B cell (primary cell): Measurements from ENCODE around the gene ZNF25. TPM values are rescaled to one million over a fixed set of nuclear protein-coding genes. Genes with fewer than 3 reads are reported as not detected.

Experiments used
- ATAC-seq: fragments of 200-7000 bp; cut with Tn5 transposase; one replicate; pipeline ENCODE4 v1.10.0; 2021; ENCODE audit warnings: low read depth, mild to moderate bottlenecking, moderate number of reproducible peaks, moderate library complexity
- CTCF ChIA-PET: fragments of 350-600 bp; sonication (Branson Sonifier 250); formaldehyde crosslinking; loops from one replicate; lab custom pipeline; 2021; ENCODE audit warnings: antibody characterized with exemption, inconsistent platforms; lab: Charles Lee
- POLR2A ChIA-PET: fragments of 350-600 bp; sonication (Branson Sonifier 250); formaldehyde crosslinking; loops from one replicate; lab custom pipeline; 2021; ENCODE audit warnings: antibody characterized with exemption; lab: Charles Lee
- DNase-seq: peaks from one replicate; pipeline ENCODE4 v3.0.0; 2013
- H2AFZ ChIP-seq: 2 replicates; pipeline ENCODE4 v1.6.1; 2012; ENCODE audit warnings: mild to moderate bottlenecking, low read depth, low read length; ENCODE audit not compliant: insufficient read depth, poor library complexity, severe bottlenecking
- H3K27ac ChIP-seq, 2 donors: 1 replicate in 1 of 2; 2 replicates in 1 of 2; pipeline ENCODE4 v1.5.1; 2012 to 2013; ENCODE audit warnings: low read length in 2 of 2, mild to moderate bottlenecking in 2 of 2, moderate library complexity in 1 of 2
- H3K27me3 ChIP-seq, 4 experiments: fragments of 200-600 bp in 1 of 4; sonication (generic) in 1 of 4; replicated peaks in 1 of 4; 1 replicate in 2 of 4; 2 replicates in 2 of 4; pipeline versions ENCODE4 v1.6.1 to v1.7.0; 2013 to 2016; ENCODE audit warnings: low read length in 3 of 4, mild to moderate bottlenecking in 2 of 4, mixed read lengths in 1 of 4, moderate library complexity in 1 of 4; ENCODE audit not compliant: insufficient read depth in 4 of 4, control insufficient read depth in 3 of 4; ENCODE audit errors: control extremely low read depth in 1 of 4
- H3K36me3 ChIP-seq, 2 experiments: replicated peaks in 1 of 2; 1 replicate in 1 of 2; 2 replicates in 1 of 2; pipeline versions ENCODE4 v1.6.1 to v1.7.1; 2013; ENCODE audit warnings: low read length in 1 of 2; ENCODE audit not compliant: insufficient read depth in 2 of 2, control insufficient read depth in 1 of 2; ENCODE audit errors: control extremely low read depth in 1 of 2, extremely low read depth in 1 of 2
- H3K4me1 ChIP-seq, 2 donors: fragments of 200-600 bp in 1 of 2; sonication (generic) in 1 of 2; 1 replicate in 1 of 2; 2 replicates in 1 of 2; pipeline versions ENCODE4 v1.5.1 to v1.6.1; 2013 to 2017; ENCODE audit warnings: low read length in 2 of 2; ENCODE audit not compliant: control insufficient read depth in 2 of 2, insufficient read depth in 2 of 2
- H3K4me2 ChIP-seq: replicated peaks from 2 replicates; pipeline ENCODE3; 2012; ENCODE audit warnings: mild to moderate bottlenecking, low read depth, low read length; ENCODE audit not compliant: poor library complexity, severe bottlenecking
- H3K4me3 ChIP-seq, 5 experiments: fragments of 200-600 bp in 1 of 5; sonication (generic) in 1 of 5; 1 replicate in 3 of 5; 2 replicates in 2 of 5; pipeline versions ENCODE4 v1.5.1 to v1.7.0; 2011 to 2016; ENCODE audit warnings: low read length in 4 of 5, mild to moderate bottlenecking in 4 of 5, low read depth in 2 of 5, control low read depth in 1 of 5, moderate library complexity in 1 of 5; ENCODE audit not compliant: insufficient read depth in 1 of 5; ENCODE audit errors: control extremely low read depth in 1 of 5, extremely low read depth in 1 of 5
- H3K79me2 ChIP-seq: fragments of 200-600 bp; sonication (generic); one replicate; pipeline ENCODE4 v1.6.0; 2016; ENCODE audit warnings: low read length; ENCODE audit not compliant: control insufficient read depth, insufficient read depth
- H3K9ac ChIP-seq: fragments of 200-600 bp; sonication (generic); 2 replicates; pipeline ENCODE4 v1.6.1; 2017; ENCODE audit warnings: mild to moderate bottlenecking, low read length, moderate library complexity
- H3K9me3 ChIP-seq, 3 donors: one replicate each; pipeline versions ENCODE4 v1.6.1 to v1.7.1; 2013; ENCODE audit warnings: low read length in 2 of 3; ENCODE audit not compliant: control insufficient read depth in 2 of 3, insufficient read depth in 1 of 3; ENCODE audit errors: control extremely low read depth in 1 of 3
- H4K20me1 ChIP-seq: 2 replicates; pipeline ENCODE4 v1.6.0; 2012; ENCODE audit warnings: mild to moderate bottlenecking, low read length; ENCODE audit not compliant: insufficient read depth, control insufficient read depth, poor library complexity, severe bottlenecking
- H3K27ac Mint-ChIP-seq: one replicate; pipeline ENCODE4 v1.8.0; 2021; ENCODE audit warnings: mixed read lengths
- H3K27me3 Mint-ChIP-seq: one replicate; pipeline ENCODE4 v1.8.0; 2021; ENCODE audit warnings: mixed read lengths
- H3K4me1 Mint-ChIP-seq: one replicate; pipeline ENCODE4 v1.8.0; 2021; ENCODE audit warnings: mixed read lengths
- H3K4me3 Mint-ChIP-seq: one replicate; pipeline ENCODE4 v1.8.0; 2021; ENCODE audit warnings: mixed read lengths
- H3K9me3 Mint-ChIP-seq: one replicate; pipeline ENCODE4 v1.8.0; 2022; ENCODE audit warnings: mixed read lengths; ENCODE audit not compliant: insufficient read depth
- CTCF ChIP-seq: fragments of 200-600 bp; IDR thresholded peaks from one replicate; pipeline ENCODE4 v1.8.0; 2022; ENCODE audit warnings: antibody characterized with exemption, mild to moderate bottlenecking
- EZH2 ChIP-seq: IDR thresholded peaks from 2 replicates; pipeline ENCODE4 v1.6.1; 2012; ENCODE audit warnings: borderline replicate concordance, low read depth, mild to moderate bottlenecking, moderate library complexity, low read length; ENCODE audit not compliant: insufficient read depth, poor library complexity, severe bottlenecking
- WGBS: methylation state at CpG from one replicate; pipeline ENCODE4 v1.1.5; 2013; ENCODE audit warnings: missing lambda C conversion rate; ENCODE audit not compliant: insufficient coverage; 5-methylcytosine and 5-hydroxymethylcytosine counted together
- intact Hi-C: fragments of 100-400 bp; cut with micrococcal nuclease; formaldehyde crosslinking; loops from one replicate; pipeline ENCODE4 v1.10.0; 2022
- polyA plus RNA-seq: library from polyadenylated mRNA; depleted of rRNA; stranded (reverse); fragments of >200 nt; gene quantifications from 2 replicates; pipeline ENCODE4 v1.2.3, GENCODE V29; 2012
- small RNA-seq: library from RNA; depleted of rRNA; stranded (forward); fragments of <200 nt; gene quantifications from one replicate; pipeline ENCODE3, GENCODE V24; 2012; ENCODE audit warnings: low replicate concordance, low read depth; ENCODE audit not compliant: insufficient read length
- total RNA-seq, 2 donors: library from RNA; stranded (reverse); fragments of 120-200 nt in 1 of 2; gene quantifications; 1 replicate in 1 of 2; 2 replicates in 1 of 2; pipeline versions ENCODE4 v1.2.3 to v1.2.4, GENCODE V29; 2013 to 2022

ZNF25 gene
- total and polyA plus RNA-seq, 2 donors (not counting 1 experiment from before 2014, with no cell fraction given), result 4.1 to 6.4 TPM

GRCh38 chr10:37906382-37906781, 70.1 kb downstream of the ZNF25 start:
- no peak for DNase-seq
- H3K4me1 Mint-ChIP-seq, result no peaks in the 10 kb centered on the region
- no peak for ATAC-seq
- 100% methylated on average over 1 of the region's 2 CpGs for WGBS
- H3K4me2 ChIP-seq, result no peak overlapping the region
- H3K27ac Mint-ChIP-seq, result no peak overlapping the region
- CTCF ChIA-PET, result no interaction called here
- no peaks in the 10 kb centered on the region for H4K20me1 ChIP-seq
- no peak overlapping the region for H2AFZ ChIP-seq
- H3K9me3 ChIP-seq, result peaks cover 0 to 1% (median 0%) of the 10 kb centered on the region in 3 donors
- no peak overlapping the region for H3K27ac ChIP-seq
- intact Hi-C loops, result no loop called here
- no peaks in the 10 kb centered on the region for H3K9me3 Mint-ChIP-seq
- H3K27me3 ChIP-seq, result no peaks in the 10 kb centered on the region
- H3K27me3 Mint-ChIP-seq, result no peaks in the 10 kb centered on the region
- no peak overlapping the region for H3K9ac ChIP-seq
- H3K36me3 ChIP-seq, result no peaks in the 10 kb centered on the region
- no peaks in the 10 kb centered on the region for H3K79me2 ChIP-seq
- no peak overlapping the region for H3K4me3 ChIP-seq
- no peak overlapping the region for H3K4me3 Mint-ChIP-seq
- H3K4me1 ChIP-seq, result no peaks in the 10 kb centered on the region
- POLR2A ChIA-PET, result no interaction called here
- TF ChIP-seq EZH2 (no peak), CTCF (no peak)

Small RNA genes lying within 50 kb of the gene (small RNA-seq; reads per million reads assigned to genes)
- gene RF00019, result not detected

Other genes with a start within 250 kb of the ZNF25 start
- gene ZNF248, start 119.0 kb downstream of the ZNF25 start, total RNA-seq, result 18.2 and 19.5 TPM in 2 replicates
- gene ZNF248, start 119.0 kb downstream of the ZNF25 start, polyA plus RNA-seq, result 8.6 and 9.7 TPM in 2 replicates
- gene ZNF33A, start 34.0 kb upstream of the ZNF25 start, total RNA-seq, result 86.6 and 96.1 TPM in 2 replicates
- 20.3 and 27.6 TPM in 2 replicates for gene ZNF33A, start 34.0 kb upstream of the ZNF25 start, polyA plus RNA-seq
- 26.4 and 29.6 TPM in 2 replicates for gene ZNF37A, start 117.7 kb upstream of the ZNF25 start, total RNA-seq
- gene ZNF37A, start 117.7 kb upstream of the ZNF25 start, polyA plus RNA-seq, result 6.1 and 9.0 TPM in 2 replicates